Muscle layer of colon (tissue), 2 donors: ENCODE measurements around the gene ZNF280B.
"Not testable (repeated sequence)": the region's sequence is repeated elsewhere in the genome, so short reads cannot be mapped to it uniquely, and the experiment has no call there.

Source experiments
- H3K27ac ChIP-seq: one replicate; pipeline ENCODE4 v1.7.0; 2013; ENCODE audit warnings: low read depth, mild to moderate bottlenecking, low read length, moderate library complexity
- H3K27me3 ChIP-seq, 2 donors: one replicate each; pipeline ENCODE4 v1.7.0; 2013; ENCODE audit warnings: low read length in 2 of 2, mild to moderate bottlenecking in 2 of 2; ENCODE audit not compliant: insufficient read depth in 2 of 2, control insufficient read depth in 1 of 2
- H3K36me3 ChIP-seq: one replicate; pipeline ENCODE4 v1.7.0; 2013; ENCODE audit warnings: mild to moderate bottlenecking, low read length; ENCODE audit not compliant: insufficient read depth
- H3K4me1 ChIP-seq: one replicate; pipeline ENCODE4 v1.7.0; 2013; ENCODE audit warnings: mild to moderate bottlenecking, low read length; ENCODE audit not compliant: insufficient read depth
- H3K4me3 ChIP-seq, 2 donors: one replicate each; pipeline ENCODE4 v1.7.0; 2013; ENCODE audit warnings: low read length in 2 of 2, low read depth in 1 of 2, mild to moderate bottlenecking in 1 of 2, moderate library complexity in 1 of 2
- H3K9ac ChIP-seq: one replicate; pipeline ENCODE4 v1.7.0; 2013; ENCODE audit warnings: low read length
- H3K9me3 ChIP-seq: one replicate; pipeline ENCODE4 v1.7.0; 2013; ENCODE audit warnings: mild to moderate bottlenecking, low read length
- donor health status: abdominal sarcoma.
- donor health status: Adenocarcinoma of cecum.

ZNF280B gene

DNA sequence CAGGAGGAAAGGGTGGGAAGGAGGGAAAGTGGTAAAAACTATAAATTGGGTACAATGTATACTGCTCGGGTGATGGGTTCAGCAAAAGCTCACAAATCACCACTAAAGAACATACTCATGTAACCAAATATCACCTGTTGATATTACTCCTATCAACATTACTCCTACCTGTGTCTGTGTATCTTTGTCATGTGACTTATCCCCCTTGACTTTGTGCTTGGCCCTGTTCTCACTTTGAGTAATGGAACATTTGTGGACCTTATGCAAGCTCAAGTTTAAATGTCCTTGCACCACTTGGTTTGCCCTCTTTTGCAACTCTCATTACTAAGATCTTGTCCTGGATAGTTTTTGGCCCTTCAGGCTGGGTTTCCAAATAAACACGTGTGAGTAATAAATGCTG is 39.0 kb downstream of the ZNF280B start:
- H3K27me3 ChIP-seq: peaks cover 0 to 4% of the 10 kb centered on the region in 2 donors
- no peaks in the 10 kb centered on the region for H3K36me3 ChIP-seq

DNA sequence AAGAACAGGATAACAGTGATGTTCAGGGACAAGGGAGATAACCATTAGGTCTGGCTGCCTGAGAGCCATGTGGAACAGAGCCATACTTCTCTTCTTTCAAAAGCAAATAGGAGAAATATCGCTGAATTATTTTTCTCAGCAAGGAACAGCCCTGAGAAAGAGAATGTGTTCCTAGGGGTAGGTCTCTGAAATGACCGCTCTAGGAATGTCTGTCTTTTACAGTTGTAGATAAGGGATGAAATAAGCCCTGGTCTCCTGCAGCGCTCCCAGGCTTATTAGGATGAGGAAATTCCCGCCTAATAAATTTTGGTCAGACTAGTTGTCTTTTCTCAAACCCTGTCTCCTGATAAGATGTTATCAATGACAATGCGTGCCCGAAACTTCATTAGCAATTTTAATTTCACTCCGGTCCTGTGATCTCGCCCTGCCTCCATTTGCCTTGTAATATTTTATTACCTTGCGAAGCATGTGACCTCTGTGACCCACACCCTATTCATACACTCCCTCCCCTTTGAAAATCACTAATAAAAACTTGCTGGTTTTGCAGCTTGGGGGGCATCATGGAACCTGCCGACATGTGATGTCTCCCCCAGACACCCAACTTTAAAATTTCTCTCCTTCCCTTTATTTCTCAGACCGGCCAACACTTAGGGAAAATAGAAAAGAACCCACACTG is 39.6 kb downstream of the ZNF280B start:
- not testable (repeated sequence) for H3K36me3 ChIP-seq, H3K9me3 ChIP-seq, H3K9ac ChIP-seq, H3K27me3 ChIP-seq, H3K4me3 ChIP-seq, H3K27ac ChIP-seq, H3K4me1 ChIP-seq

More for the DNA sequence above, 39.0 kb downstream of the ZNF280B start:
- Histone ChIP-seq H3K9ac (no peak overlapping the region), H3K9me3 (no peaks in the 10 kb centered on the region), H3K27ac (no peak overlapping the region), H3K4me1 (no peaks in the 10 kb centered on the region), H3K4me3 (no peak overlapping the region)

DNA sequence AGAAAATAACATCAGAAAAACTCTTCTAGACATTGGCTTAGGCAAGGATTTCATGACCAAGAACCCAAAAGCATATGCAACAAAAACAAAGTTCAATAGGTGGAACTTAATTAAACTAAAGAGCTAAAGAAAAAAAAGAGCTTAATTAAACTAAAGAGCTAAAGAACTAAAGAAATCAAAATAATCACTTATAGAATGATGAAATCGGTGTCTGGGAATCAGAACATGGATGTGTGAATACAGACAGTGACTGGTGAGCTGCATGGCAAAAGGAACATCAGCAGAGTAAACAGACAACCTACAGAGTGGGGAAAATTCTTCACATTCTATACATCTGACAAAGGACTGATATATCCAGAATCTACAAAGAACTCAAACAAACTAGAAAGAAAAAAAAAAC is 41.4 kb downstream of the ZNF280B start:
- no peaks in the 10 kb centered on the region for H3K9me3 ChIP-seq
- no peaks in the 10 kb centered on the region for H3K4me1 ChIP-seq
- no peaks in the 10 kb centered on the region for H3K36me3 ChIP-seq
- H3K27me3 ChIP-seq: peaks cover 0 to 10% of the 10 kb centered on the region in 2 donors
- no peak overlapping the region for H3K4me3 ChIP-seq
- H3K9ac ChIP-seq: no peak overlapping the region
- H3K27ac ChIP-seq: no peak overlapping the region

DNA sequence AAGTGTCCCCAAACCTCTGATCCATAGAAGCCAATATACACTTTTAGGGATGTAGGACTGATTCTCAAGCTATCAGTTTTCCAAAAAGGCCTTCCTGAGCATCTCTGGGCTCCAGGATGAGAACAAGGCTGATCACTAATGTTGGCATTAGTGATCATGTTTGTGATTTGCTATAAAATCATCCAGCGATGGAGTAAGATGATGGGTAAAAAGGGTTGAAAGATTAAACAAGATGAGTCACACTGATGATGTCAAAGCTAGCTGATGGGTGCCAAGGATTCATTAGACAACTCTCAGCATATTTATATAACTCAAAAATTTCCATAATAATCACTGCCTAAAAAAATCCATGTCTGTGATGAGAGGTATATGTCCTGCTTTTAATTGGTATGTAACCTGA is 42.8 kb downstream of the ZNF280B start:
- Histone ChIP-seq H3K27ac (no peak overlapping the region), H3K4me1 (no peaks in the 10 kb centered on the region), H3K9ac (no peak overlapping the region), H3K36me3 (no peaks in the 10 kb centered on the region), H3K4me3 (no peak overlapping the region), H3K9me3 (no peaks in the 10 kb centered on the region), H3K27me3 (peaks cover 0 to 10% of the 10 kb centered on the region in 2 donors)

DNA sequence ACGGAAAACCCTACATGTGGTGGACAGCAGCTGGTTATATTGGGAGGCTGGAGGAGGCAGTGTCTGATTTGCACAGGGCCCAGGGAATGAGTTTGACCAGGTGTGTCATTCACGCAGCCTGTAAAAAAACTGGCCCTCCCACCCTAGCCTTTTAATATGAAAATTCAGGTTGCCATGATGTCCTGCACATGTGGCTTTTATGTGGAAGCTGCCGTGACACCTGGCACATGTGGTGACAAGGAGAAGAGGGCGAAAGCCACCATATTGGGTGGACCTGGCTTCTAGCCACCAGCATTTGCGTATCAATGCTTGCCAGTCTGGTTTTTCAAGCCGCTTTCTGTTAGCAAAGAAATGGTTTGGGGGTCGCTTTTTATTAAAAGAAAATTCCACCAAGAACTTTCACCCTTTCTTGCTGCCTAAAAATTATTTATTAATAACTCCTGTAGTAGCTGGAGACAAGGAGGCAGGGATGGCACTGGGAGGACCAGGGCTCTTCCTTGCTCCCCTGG is 43.4 kb downstream of the ZNF280B start:
- Histone ChIP-seq H3K27me3 (peaks cover 0 to 10% of the 10 kb centered on the region in 2 donors), H3K9me3 (peaks cover 3% of the 10 kb centered on the region), H3K36me3 (no peaks in the 10 kb centered on the region), H3K4me1 (no peaks in the 10 kb centered on the region), H3K4me3 (no peak overlapping the region), H3K9ac (no peak overlapping the region), H3K27ac (no peak overlapping the region)

DNA sequence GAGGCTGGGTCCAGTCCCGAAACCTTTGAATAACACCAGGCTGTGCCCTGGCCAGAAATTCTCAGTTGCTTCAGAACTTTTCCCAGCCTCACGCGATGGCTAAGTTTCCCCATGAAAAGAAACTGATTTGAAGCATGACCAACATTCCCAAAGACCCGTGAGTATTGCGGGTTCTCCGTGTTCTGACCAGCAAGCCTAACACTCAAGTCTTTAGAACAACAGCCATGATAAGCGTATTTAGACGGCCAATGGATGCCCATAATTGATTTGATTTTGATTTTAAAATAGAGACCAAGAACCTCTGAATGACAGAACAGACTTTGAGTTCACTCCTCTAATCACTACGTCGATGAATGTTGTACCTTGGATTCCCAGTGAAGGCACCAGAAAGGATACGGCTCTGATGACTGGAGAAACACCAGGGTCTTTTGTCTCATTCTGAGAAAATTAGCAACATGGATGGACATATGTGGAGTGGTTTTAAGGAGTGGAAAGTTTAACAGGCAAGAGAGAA is 43.9 kb downstream of the ZNF280B start:
- Histone ChIP-seq H3K4me3 (no peak overlapping the region), H3K27me3 (peaks cover 0 to 10% of the 10 kb centered on the region in 2 donors), H3K27ac (no peak overlapping the region), H3K36me3 (no peaks in the 10 kb centered on the region), H3K4me1 (no peaks in the 10 kb centered on the region), H3K9me3 (peaks cover 8% of the 10 kb centered on the region), H3K9ac (no peak overlapping the region)

DNA sequence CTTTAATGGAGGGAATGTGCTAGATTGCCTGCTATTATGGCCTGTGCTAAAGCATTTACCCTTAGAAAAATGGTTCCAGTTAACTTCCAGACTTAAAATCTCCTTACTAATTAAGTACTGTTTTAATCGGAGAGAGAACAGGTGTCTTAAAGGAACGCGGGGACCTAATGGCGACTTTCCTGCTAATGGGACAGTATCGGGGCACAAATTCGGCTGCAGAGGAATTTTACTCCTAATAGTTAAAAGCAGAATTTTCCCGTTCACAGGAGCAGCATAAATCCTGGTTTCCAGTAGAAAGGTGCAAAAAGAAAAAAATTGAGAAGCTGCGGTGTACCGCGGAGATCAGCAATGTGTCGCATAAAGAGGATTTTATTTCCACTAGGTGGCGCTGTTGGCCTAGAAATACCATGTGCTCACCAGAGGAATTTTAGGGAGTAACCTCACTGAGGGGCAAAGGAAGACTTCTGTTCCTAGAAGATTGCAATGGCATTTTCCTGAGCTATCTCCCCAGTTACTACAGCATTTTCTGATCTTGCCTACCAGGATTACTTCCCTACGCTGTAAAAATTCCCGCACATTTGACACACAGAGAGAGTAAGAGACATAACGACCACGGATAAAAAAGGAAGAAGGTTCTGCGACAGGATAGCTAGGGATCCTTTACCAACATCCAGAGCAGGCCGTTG is 44.5 kb downstream of the ZNF280B start:
- H3K4me3 ChIP-seq: no peak overlapping the region
- no peak overlapping the region for H3K27ac ChIP-seq
- H3K9ac ChIP-seq: no peak overlapping the region
- H3K9me3 ChIP-seq: peaks cover 14% of the 10 kb centered on the region
- peaks cover 0 to 10% of the 10 kb centered on the region in 2 donors for H3K27me3 ChIP-seq
- no peaks in the 10 kb centered on the region for H3K4me1 ChIP-seq
- H3K36me3 ChIP-seq: no peaks in the 10 kb centered on the region

DNA sequence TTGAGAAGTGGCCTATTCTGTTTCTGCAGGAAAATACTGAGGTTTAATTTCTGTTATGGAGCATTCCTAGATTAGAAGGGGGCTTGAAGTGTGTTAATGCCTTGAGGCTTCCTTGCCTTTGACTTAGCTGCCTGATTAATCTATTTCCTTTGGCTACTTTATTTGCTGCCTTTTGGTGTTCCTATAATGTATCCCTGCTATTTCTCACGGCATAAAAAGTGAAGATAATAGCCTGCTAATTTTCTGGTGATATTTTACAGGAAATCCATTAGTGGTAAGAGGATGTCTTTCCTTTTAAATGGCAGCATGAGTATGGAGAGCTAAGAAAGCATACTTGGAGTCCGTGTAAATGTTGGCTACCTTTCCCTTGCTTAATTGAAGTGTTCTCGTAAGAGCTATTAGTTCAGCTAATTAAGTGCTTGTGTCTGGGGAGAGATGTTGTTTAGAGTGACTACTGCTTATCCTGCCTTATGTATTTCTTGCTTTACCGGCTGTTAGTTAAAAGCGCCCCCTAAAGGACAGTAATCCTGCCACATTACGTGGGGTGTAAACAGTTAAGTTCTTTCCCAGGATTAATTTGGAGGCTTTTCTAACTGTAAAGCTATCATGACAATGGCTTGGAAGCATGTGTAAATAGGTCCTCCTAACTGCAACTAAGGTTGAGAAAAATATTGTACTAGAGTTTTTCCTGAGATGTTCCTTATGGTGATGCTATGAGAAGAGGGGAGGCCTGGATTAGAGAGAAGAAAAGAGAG is 45.6 kb downstream of the ZNF280B start:
- no peak overlapping the region for H3K4me3 ChIP-seq
- no peaks in the 10 kb centered on the region for H3K36me3 ChIP-seq
- H3K4me1 ChIP-seq: no peaks in the 10 kb centered on the region
- H3K27ac ChIP-seq: no peak overlapping the region
- H3K9me3 ChIP-seq: peaks cover 14% of the 10 kb centered on the region
- H3K27me3 ChIP-seq: peaks cover 0 to 10% of the 10 kb centered on the region in 2 donors
- no peak overlapping the region for H3K9ac ChIP-seq

DNA sequence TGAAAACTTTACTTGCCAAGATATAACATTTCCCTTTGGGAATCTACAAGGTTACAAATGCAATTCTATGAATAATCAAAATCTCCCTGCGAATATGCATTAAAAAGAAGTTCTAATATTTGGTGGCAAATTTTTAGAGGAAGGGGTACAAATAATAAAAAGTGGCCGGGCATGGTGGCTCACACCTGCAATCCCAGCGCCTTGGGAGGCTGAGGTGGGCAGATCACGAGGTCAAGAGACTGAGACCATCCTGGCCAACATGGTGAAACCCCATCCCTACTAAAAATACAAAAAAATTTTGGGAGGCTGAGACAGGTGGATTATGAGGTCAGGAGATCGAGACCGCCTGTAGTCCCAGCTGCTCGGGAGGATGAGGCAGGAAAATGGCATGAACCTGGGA is 47.0 kb downstream of the ZNF280B start:
- no peak overlapping the region for H3K27ac ChIP-seq
- no peaks in the 10 kb centered on the region for H3K36me3 ChIP-seq
- peaks cover 14% of the 10 kb centered on the region for H3K9me3 ChIP-seq
- H3K4me1 ChIP-seq: no peaks in the 10 kb centered on the region
- H3K4me3 ChIP-seq: no peak overlapping the region
- no peak overlapping the region for H3K9ac ChIP-seq
- H3K27me3 ChIP-seq: peaks cover 0 to 10% of the 10 kb centered on the region in 2 donors

DNA sequence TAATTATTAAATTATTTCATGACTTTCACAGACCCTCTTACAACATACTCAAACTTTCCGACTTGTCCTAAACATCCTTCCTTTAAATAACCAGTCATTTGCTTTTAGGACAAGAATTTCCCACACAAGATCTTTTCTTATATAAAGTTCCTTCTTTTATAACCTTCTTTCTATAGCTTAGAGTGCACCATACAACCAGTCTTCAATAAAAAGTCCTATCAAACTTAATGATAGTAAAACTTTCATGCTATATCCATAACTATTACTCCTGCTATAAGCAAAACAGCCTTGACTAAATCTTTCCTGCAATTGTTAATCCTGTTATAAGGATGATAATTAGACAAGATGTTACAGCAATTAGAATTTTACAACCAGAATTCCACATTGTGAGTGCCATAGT is 47.4 kb downstream of the ZNF280B start:
- peaks cover 0 to 10% of the 10 kb centered on the region in 2 donors for H3K27me3 ChIP-seq
- no peak overlapping the region for H3K27ac ChIP-seq
- H3K9me3 ChIP-seq: peaks cover 14% of the 10 kb centered on the region
- no peaks in the 10 kb centered on the region for H3K36me3 ChIP-seq
- no peak overlapping the region for H3K4me3 ChIP-seq
- no peaks in the 10 kb centered on the region for H3K4me1 ChIP-seq
- no peak overlapping the region for H3K9ac ChIP-seq

DNA sequence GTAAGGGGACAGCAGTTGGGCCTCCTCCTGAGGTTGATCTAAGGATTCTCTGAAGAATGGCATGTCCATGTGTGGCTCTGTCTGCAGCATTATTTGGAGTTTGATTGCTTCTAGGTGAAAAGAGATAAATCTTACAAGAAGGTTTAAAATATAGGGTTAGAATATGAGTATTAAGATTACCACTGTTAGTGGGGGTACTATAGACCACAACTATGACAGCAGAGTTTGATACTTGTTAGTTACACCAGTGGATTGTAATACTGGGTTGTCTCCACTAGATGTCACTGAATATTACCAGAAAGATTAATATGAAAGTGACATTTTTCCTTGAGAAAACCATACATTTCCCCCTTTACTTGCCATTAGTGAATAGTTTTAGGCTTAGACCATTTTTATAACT is 47.9 kb downstream of the ZNF280B start:
- Histone ChIP-seq H3K4me3 (no peak overlapping the region), H3K27me3 (peaks cover 0 to 10% of the 10 kb centered on the region in 2 donors), H3K9me3 (peaks cover 14% of the 10 kb centered on the region), H3K4me1 (no peaks in the 10 kb centered on the region), H3K9ac (no peak overlapping the region), H3K36me3 (no peaks in the 10 kb centered on the region), H3K27ac (no peak overlapping the region)
